ENCODE measurements around the gene DNAJC2. TPM values are rescaled to one million over a fixed set of nuclear protein-coding genes. Genes with fewer than 3 reads are reported as not detected.

Gene DNAJC2
- 19.4 TPM for total RNA-seq

GRCh38 chr7:103344453-103345149 lies at the start of gene DNAJC2:
Gene DNAJC2, minus strand, starts transcription at chr7:103344767. Its CDS starts 145 bp downstream, at chr7:103344622.
- DNase-seq (ENCODE audit: low spot score): peak; percentile 88
- intact Hi-C loops (cut with DNase I): no loop called here

GRCh38 chr7:103391976-103392375 lies 47.4 kb upstream of the DNAJC2 start:
- ATAC-seq (no peak), DNase-seq (ENCODE audit: low spot score) (no peak)
- intact Hi-C loops (cut with DNase I): no loop called here

More at GRCh38 chr7:103344453-103345149, at the start of gene DNAJC2:
- ATAC-seq: peak; percentile 95

DNA sequence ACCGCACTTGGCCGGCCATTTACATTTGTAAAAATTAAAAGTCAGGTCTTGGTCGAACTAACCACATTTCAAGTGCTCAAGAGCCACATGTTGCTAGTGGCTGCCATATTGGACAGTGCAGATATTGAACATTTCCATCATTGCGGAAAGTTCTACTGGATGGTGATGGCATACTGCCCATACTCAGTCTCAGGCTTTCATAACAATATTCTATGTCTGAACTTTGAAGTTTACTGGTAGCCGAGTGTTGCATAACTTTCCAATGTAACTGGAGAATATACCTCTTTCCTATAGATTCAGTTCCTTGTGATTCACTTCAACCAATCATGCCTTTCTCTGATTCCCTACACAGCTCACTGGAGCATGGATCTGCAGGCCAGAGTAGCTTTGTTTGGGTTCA lies 46.6 kb upstream of the DNAJC2 start:
- ATAC-seq (no peak), DNase-seq (ENCODE audit: low spot score) (no peak)
- intact Hi-C loops (cut with DNase I): no loop called here

GRCh38 chr7:103389263-103389662 lies 44.7 kb upstream of the DNAJC2 start:
- ATAC-seq: no peak
- intact Hi-C loops (cut with DNase I): no loop called here
- DNase-seq (ENCODE audit: low spot score): no peak

- ATAC-seq (no peak), DNase-seq (ENCODE audit: low spot score) (no peak)
- intact Hi-C loops (cut with DNase I): no loop called here
Observed at GRCh38 chr7:103388469-103389140, 44.0 kb upstream of the DNAJC2 start.

DNA sequence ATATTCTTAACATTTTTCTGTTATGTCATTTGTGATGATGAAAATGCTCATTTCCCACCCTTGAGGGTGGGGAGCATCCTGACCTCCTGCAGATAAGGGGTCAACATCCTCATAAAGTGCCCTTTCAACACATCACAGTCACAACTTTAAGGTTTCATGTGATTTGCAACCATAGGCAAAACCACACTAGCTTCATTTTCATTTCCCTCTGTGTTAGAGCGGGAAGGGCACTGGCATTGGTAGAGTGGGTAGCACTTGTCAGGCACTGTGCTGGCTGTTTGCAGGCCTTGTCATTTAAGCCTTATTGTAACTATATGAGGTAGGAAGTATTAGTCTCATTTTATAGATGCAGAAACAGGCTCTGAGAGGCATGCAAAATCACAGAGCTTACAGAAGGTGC lies 42.7 kb upstream of the DNAJC2 start:
- ATAC-seq: no peak
- no peak for DNase-seq (ENCODE audit: low spot score)

DNA sequence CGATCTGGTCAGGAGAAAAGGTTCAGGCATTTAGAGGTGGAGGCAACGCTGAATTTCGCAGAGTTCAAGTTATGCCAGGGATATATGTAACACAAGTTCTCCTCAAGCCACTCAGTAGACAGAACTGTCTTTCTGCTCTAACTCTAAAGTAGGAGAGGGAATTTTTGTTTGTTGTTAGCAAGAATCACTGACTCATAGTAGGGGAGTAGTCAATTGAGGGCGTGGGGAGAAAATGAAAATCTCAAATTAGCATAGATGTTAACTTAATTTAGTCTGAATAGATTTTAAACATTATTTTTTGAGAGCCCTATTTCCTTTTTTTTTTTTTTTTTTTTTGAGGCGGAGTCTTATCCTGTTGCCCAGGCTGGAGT lies 37.5 kb upstream of the DNAJC2 start:
- ATAC-seq: no peak
- intact Hi-C loops (cut with DNase I): no loop called here
- no peak for DNase-seq (ENCODE audit: low spot score)

More for the DNA sequence above, 42.7 kb upstream of the DNAJC2 start:
- intact Hi-C loops (cut with DNase I): no loop called here

DNA sequence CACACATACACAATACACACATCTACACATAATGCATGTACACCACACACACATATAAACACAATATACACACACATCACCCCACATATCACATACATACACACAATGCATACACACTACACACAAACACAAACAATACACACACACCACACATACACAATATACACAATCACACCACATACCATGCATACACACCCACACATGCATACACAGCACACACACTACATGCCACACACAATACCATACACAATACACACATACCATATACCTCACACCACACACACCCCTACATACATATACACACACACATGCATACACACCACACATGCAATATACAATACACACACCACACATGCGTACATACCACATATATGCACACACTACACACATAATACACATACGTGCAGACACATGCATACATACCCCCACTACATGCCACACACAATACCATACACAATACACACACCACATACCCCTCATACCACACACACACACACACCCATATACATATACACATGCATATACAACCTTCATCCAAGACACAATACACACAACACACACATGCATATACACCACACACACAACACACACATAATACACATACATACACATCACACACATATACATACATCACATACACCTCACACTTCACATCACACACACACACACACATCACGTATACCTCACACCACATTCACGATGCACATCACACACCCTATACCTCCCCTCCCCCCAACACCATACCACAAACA lies 36.9 kb upstream of the DNAJC2 start:
- intact Hi-C loops (cut with DNase I): no loop called here
- DNase-seq (ENCODE audit: low spot score) (no peak), ATAC-seq (no peak)

GRCh38 chr7:103380395-103381191 lies 36.0 kb upstream of the DNAJC2 start:
- intact Hi-C loops (cut with DNase I): no loop called here
- no peak for ATAC-seq
- DNase-seq (ENCODE audit: low spot score): no peak

- DNase-seq (ENCODE audit: low spot score): no peak
- intact Hi-C loops (cut with DNase I): no loop called here
- ATAC-seq: no peak
Observed at GRCh38 chr7:103379270-103379975, 34.9 kb upstream of the DNAJC2 start.

DNA sequence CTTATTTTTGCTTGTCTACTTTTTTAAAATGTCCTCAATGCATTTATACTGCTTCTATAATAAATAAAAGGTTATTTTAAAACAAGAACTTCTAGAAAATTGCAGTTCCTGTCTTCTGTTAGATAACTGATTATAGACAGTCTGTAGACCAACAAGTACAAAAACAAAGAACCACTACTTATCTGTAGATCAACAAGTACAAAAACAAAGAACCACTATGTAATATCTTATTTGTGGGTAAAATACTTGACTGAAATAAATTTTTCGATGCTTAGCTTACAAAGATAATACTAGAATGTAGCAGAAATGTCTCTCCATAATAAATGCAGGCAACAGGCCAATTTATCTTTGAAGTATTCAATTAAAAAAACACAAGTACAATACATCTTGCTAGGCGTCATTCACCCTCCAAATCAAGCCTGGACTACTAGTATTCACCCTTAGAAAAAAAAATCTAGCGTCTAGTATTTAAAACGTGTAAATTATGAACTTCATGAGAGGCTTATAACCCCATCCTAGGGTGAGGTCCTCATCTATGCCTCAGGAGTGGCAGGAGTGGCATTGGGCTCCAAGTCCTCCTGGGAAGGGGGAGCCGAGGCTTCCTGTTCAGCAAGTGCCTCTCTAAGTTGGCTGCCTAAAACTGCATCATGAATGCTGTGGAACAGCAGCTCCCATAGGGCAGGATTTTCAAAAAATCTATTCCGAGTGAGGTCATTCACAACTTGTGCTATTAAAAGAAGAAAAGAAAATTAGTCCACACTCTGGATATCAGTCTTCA lies 29.5 kb upstream of the DNAJC2 start:
- intact Hi-C loops (cut with DNase I): no loop called here
- DNase-seq (ENCODE audit: low spot score) (no peak), ATAC-seq (no peak)

DNA sequence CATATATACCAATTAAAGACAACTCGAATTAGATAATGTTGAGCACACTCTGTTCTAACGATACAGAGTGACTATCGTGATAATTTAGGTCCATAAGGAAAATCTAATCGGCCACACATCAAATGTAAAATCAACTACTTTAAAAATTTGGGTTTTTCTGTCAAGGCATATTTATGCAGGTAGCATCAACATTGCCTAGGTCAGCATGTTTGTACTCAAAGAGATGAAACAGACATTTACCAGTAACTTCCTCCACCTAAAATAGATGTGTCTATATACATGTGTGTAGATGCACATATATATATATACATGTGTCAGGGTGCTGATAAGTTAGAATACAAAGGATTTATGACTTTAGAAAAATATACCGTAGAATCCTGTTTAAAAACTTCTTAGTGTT lies 24.9 kb upstream of the DNAJC2 start:
- intact Hi-C loops (cut with DNase I): no loop called here
- no peak for DNase-seq (ENCODE audit: low spot score)
- no peak for ATAC-seq

DNA sequence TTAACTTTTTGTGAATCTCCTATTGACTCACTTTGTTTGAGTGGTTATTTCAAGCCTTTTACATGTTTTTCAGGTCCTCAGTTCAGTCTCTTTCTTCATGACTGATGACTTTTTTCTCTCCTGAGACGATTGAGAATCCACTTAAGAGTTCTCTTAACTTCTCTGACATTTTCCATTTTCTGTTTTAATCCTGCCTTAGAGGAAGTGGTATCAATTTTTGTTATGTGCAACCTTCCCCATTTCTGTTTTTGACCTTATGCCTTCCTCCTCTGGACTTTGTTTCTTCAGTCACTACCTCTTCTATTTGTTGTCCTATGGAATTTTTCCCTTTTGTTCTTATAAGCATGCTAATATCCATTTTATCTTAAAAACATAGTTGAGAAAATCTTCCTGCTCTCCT lies 5.2 kb upstream of the DNAJC2 start:
- intact Hi-C loops (cut with DNase I): no loop called here
- ATAC-seq (no peak), DNase-seq (ENCODE audit: low spot score) (no peak)

- ATAC-seq: no peak
Observed at GRCh38 chr7:103348959-103349358, 4.4 kb upstream of the DNAJC2 start.

GRCh38 chr7:103348452-103348851 lies 3.9 kb upstream of the DNAJC2 start:
- DNase-seq (ENCODE audit: low spot score) (no peak), ATAC-seq (no peak)
- intact Hi-C loops (cut with DNase I): no loop called here

More at GRCh38 chr7:103348959-103349358, 4.4 kb upstream of the DNAJC2 start:
- no peak for DNase-seq (ENCODE audit: low spot score)
- intact Hi-C loops (cut with DNase I): no loop called here

DNA sequence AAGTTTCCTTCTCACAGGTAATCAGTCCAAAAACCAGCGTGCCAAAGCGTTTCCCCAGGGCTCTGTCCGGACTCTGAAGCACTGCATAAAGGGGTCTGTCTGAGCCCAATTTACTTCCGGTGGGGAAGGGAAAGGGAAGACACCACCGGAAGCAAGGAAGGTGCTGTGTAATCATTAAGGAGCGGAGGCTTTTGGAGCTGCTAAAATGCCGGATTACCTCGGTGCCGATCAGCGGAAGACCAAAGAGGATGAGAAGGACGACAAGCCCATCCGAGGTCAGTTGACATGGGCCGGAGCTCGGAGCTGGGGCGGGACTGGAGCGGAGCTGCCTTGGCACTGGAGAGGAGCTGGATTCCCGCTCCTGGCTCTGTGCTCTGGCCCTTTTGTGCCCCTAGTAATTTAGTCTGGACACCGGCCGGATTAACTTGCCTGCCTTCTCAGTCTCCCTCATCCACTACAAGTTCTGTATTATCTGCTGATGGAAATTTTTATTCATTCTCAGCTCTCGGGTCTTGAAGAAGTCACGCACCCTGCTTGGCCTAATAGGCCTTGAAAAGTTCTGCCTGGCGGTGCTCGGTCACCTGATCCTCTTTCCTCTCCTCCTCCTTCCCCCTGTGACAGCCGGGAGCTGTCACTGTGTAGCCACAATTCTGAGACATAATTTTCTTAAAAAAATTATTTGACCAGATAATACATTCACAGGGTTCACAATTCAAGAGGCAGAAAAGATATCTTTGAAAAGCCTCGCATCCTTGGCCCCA lies 3.1 kb upstream of the DNAJC2 start, which contains the start of gene PSMC2:
Gene PSMC2 (plus strand): TSS at position 137 of the 761 bp plus-strand sequence. CDS start 69 bp downstream, at position 206.
- ATAC-seq (peak; percentile 92), DNase-seq (ENCODE audit: low spot score) (peak; percentile 81)
- intact Hi-C loops (cut with DNase I): no loop called here

GRCh38 chr7:103346396-103346795 lies 1.8 kb upstream of the DNAJC2 start:
- ATAC-seq: no peak
- no peak for DNase-seq (ENCODE audit: low spot score)
- intact Hi-C loops (cut with DNase I): no loop called here

Measured in sciatic nerve (tissue), 2 donors.